Activated CD8-positive, alpha-beta memory T cell treated with anti-CD3 and anti-CD28 coated beads, Interleukin-2, amount 50 U/mL, for 24 hours (primary cell): ENCODE data around the gene MS4A10.

Experiments
- DNase-seq: peaks from one replicate; pipeline ENCODE4 v3.0.0-alpha.2; 2020; ENCODE audit errors: extremely low read depth

The MS4A10 gene

GRCh38 chr11:60765355-60765754, 19.8 kb upstream of the MS4A10 start:
- DNase-seq: no peak

GRCh38 chr11:60766547-60766946, 18.6 kb upstream of the MS4A10 start:
- no peak for DNase-seq

- no peak for DNase-seq
These were observed 17.7 kb upstream of the MS4A10 start for GRCh38 chr11:60767388-60767811.

GRCh38 chr11:60768202-60768601, 16.9 kb upstream of the MS4A10 start:
- no peak for DNase-seq

- DNase-seq: no peak
These were observed 15.9 kb upstream of the MS4A10 start for GRCh38 chr11:60769273-60769672.

- DNase-seq: no peak
These were observed 15.3 kb upstream of the MS4A10 start for GRCh38 chr11:60769811-60770210.

GRCh38 chr11:60771146-60771545, 14.0 kb upstream of the MS4A10 start:
- no peak for DNase-seq

- no peak for DNase-seq
These were observed 13.1 kb upstream of the MS4A10 start for GRCh38 chr11:60771879-60772525.

- DNase-seq: no peak
These were observed 12.5 kb upstream of the MS4A10 start for GRCh38 chr11:60772666-60773065.

- no peak for DNase-seq
These were observed 10.4 kb upstream of the MS4A10 start for GRCh38 chr11:60774726-60775125.

- DNase-seq: peak; percentile 70
These were observed 9.6 kb upstream of the MS4A10 start for GRCh38 chr11:60775420-60775961.

- no peak for DNase-seq
These were observed 9.0 kb upstream of the MS4A10 start for GRCh38 chr11:60776167-60776566.

GRCh38 chr11:60777106-60777505, 8.0 kb upstream of the MS4A10 start:
- DNase-seq: no peak

- no peak for DNase-seq
These were observed 7.6 kb upstream of the MS4A10 start for GRCh38 chr11:60777572-60777971.

GRCh38 chr11:60780065-60780464, 5.1 kb upstream of the MS4A10 start:
- DNase-seq: no peak

GRCh38 chr11:60780774-60781173, 4.4 kb upstream of the MS4A10 start:
- no peak for DNase-seq

- DNase-seq: no peak
These were observed 3.7 kb upstream of the MS4A10 start for GRCh38 chr11:60781286-60781980.

- DNase-seq: no peak
These were observed 3.2 kb upstream of the MS4A10 start for GRCh38 chr11:60781981-60782316.

GRCh38 chr11:60782393-60783140, 2.6 kb upstream of the MS4A10 start:
- DNase-seq: no peak

- DNase-seq: no peak
These were observed 2.0 kb upstream of the MS4A10 start for GRCh38 chr11:60783141-60783484.

GRCh38 chr11:60783911-60784310, 1.2 kb upstream of the MS4A10 start:
- no peak for DNase-seq

GRCh38 chr11:60785806-60786361, 751 bp downstream of the MS4A10 start:
- no peak for DNase-seq
